BE2C (cell line): ENCODE results near the gene HCST.
A peak's percentile ranks its signal among the peaks of the same experiment; 100 is the strongest.

Source experiments
- DNase-seq: peaks from one replicate; pipeline ENCODE4 v3.0.0-alpha.2; 2020
- H3K27me3 ChIP-seq: fragments of 250-450 bp; sonication (Bioruptor Pico); 2 replicates; pipeline ENCODE4 v1.5.1; 2020; ENCODE audit warnings: mild to moderate bottlenecking
- H3K36me3 ChIP-seq: fragments of 250-450 bp; sonication (Bioruptor Pico); 2 replicates; pipeline ENCODE4 v1.5.1; 2020; ENCODE audit warnings: mild to moderate bottlenecking
- H3K4me1 ChIP-seq: fragments of 250-450 bp; sonication (Bioruptor Pico); 2 replicates; pipeline ENCODE4 v1.5.1; 2020
- H3K4me3 ChIP-seq: 2 replicates; pipeline ENCODE4 v1.5.1; 2011; ENCODE audit warnings: low read depth, low read length
- H3K9me3 ChIP-seq: fragments of 250-450 bp; sonication (Bioruptor Pico); 2 replicates; pipeline ENCODE4 v1.5.1; 2020
- TF ChIP-seq, protein P1 (sequence below): IDR thresholded peaks from 2 replicates; pipeline ENCODE4 v1.5.1; 2012; ENCODE audit warnings: mild to moderate bottlenecking, low read depth, low read length

The HCST gene

DNA sequence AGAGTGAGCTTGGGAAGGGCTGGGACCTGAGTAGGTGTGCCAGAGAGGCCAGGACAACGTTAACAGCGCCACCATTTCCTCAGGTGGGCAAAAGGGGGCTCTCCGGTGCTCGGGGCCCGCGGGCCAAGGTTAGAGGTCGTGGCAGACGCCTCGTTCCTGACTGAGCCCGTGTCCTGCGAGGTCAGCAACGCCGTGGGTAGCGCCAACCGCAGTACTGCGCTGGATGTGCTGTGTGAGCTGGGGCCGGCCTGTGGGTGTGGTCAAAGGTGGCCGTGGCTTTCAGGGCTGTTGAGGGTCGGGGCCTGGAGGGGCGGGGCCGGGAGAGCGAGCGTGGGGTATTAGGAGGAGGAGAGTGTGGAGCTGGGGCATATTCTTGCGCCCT is 41.9 kb upstream of the HCST start:
- H3K27me3 ChIP-seq, result no peaks in the 10 kb centered on the region

DNA sequence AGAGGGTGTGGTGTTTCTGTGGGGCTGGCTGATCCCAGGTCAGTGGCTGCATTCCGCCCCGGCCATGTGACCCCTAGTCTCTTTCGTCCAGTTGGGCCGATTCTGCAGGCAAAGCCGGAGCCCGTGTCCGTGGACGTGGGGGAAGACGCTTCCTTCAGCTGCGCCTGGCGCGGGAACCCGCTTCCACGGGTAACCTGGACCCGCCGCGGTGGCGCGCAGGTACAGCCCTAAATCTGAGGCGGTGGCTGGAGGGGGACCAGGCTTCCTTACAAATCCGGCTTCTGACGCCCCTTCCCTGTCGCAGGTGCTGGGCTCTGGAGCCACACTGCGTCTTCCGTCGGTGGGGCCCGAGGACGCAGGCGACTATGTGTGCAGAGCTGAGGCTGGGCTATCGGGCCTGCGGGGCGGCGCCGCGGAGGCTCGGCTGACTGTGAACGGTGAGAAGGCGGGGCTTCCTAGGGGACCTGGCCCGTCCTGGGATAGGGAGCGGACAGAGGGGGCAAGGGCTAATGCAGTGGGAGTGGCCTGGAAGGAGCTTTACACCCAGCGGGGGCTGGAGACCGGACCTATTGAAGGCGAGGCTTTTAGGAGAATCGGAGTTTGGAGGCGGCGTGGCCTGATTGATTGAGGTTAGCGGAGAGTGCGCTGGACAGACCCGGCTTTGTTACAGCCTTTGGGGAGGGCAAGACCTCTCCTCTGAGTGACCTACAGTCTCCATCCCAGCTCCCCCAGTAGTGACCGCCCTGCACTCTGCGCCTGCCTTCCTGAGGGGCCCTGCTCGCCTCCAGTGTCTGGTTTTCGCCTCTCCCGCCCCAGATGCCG is 41.3 kb upstream of the HCST start:
- Histone ChIP-seq H3K9me3 (no peaks in the 10 kb centered on the region), H3K4me1 (no peaks in the 10 kb centered on the region), H3K27me3 (no peaks in the 10 kb centered on the region), H3K36me3 (no peaks in the 10 kb centered on the region), H3K4me3 (no peak overlapping the region)
- TF ChIP-seq, protein P1, sequence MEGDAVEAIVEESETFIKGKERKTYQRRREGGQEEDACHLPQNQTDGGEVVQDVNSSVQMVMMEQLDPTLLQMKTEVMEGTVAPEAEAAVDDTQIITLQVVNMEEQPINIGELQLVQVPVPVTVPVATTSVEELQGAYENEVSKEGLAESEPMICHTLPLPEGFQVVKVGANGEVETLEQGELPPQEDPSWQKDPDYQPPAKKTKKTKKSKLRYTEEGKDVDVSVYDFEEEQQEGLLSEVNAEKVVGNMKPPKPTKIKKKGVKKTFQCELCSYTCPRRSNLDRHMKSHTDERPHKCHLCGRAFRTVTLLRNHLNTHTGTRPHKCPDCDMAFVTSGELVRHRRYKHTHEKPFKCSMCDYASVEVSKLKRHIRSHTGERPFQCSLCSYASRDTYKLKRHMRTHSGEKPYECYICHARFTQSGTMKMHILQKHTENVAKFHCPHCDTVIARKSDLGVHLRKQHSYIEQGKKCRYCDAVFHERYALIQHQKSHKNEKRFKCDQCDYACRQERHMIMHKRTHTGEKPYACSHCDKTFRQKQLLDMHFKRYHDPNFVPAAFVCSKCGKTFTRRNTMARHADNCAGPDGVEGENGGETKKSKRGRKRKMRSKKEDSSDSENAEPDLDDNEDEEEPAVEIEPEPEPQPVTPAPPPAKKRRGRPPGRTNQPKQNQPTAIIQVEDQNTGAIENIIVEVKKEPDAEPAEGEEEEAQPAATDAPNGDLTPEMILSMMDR, result no peak
- no peak for DNase-seq

More for the DNA sequence above, 41.9 kb upstream of the HCST start:
- Histone ChIP-seq H3K36me3 (no peaks in the 10 kb centered on the region), H3K4me3 (no peak overlapping the region), H3K4me1 (no peaks in the 10 kb centered on the region), H3K9me3 (no peaks in the 10 kb centered on the region)
- no peak for DNase-seq
- TF ChIP-seq, protein P1, result no peak

DNA sequence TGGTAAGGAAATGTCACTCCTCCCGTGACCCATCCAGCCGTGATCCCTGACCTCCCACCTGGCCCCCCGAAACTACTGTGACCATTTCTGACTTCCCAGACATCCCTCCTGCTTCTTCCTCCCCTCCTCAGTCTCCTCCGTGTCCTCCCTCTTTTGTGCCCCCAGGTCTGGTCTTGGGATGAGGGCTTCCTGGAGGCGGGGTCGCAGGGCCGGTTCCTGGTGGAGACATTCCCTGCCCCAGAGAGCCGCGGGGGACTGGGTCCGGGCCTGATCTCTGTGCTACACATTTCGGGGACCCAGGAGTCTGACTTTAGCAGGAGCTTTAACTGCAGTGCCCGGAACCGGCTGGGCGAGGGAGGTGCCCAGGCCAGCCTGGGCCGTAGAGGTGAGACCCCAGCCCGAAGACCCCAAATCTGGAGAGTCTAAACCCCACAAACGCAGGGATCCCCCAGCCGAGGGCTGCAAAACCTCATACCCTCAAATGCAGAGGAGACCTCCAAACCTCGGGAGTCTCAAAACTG is 40.6 kb upstream of the HCST start:
- Histone ChIP-seq H3K4me1 (no peaks in the 10 kb centered on the region), H3K27me3 (no peaks in the 10 kb centered on the region), H3K36me3 (no peaks in the 10 kb centered on the region), H3K9me3 (no peaks in the 10 kb centered on the region), H3K4me3 (no peak overlapping the region)
- TF ChIP-seq, protein P1, result no peak
- no peak for DNase-seq

DNA sequence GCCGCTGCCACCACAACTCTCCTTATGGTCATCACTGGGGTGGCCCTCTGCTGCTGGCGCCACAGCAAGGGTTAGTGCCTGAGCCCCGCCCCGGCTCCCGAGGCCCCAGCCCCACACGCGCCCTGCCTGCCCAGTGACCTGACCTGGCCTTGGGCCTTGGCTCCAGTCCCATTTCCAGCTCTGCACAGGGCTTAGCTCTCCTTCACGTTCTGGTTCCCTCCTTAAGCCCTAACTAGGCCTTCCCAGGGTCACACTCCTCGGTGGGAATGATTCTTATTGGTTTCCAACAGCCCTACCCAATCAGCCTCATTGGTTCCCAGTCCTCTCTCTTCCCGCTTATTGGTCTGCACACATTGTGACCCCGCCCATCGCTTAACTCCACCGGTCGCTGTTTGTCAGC is 39.8 kb upstream of the HCST start:
- no peak for DNase-seq
- no peaks in the 10 kb centered on the region for H3K36me3 ChIP-seq
- H3K27me3 ChIP-seq, result no peaks in the 10 kb centered on the region
- no peaks in the 10 kb centered on the region for H3K9me3 ChIP-seq
- TF ChIP-seq, protein P1, result no peak
- no peaks in the 10 kb centered on the region for H3K4me1 ChIP-seq
- H3K4me3 ChIP-seq, result no peak overlapping the region

DNA sequence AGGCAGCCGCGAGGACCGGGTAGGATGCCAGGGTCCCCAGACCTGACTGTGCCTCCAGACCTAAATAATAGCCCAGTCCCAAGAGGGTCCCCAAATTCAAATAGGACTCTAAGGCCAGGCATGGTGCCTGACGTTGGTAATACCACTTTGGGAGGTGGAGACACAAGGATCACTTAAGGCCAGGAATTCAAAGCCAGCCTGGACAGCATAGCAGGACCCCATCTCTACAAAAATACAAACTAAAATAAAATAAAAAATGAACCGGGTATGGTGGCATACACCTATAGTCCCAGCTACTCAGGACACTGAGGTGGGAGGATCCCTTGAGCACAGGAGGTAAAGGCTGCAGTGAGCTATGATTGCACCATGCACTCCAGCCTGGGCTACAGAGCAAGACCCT is 39.3 kb upstream of the HCST start:
- no peaks in the 10 kb centered on the region for H3K36me3 ChIP-seq
- H3K9me3 ChIP-seq, result no peaks in the 10 kb centered on the region
- no peak overlapping the region for H3K4me3 ChIP-seq
- TF ChIP-seq, protein P1, result no peak
- H3K4me1 ChIP-seq, result peaks cover 2% of the 10 kb centered on the region; the same call in 1 of the 2 replicates
- no peak for DNase-seq
- no peaks in the 10 kb centered on the region for H3K27me3 ChIP-seq

DNA sequence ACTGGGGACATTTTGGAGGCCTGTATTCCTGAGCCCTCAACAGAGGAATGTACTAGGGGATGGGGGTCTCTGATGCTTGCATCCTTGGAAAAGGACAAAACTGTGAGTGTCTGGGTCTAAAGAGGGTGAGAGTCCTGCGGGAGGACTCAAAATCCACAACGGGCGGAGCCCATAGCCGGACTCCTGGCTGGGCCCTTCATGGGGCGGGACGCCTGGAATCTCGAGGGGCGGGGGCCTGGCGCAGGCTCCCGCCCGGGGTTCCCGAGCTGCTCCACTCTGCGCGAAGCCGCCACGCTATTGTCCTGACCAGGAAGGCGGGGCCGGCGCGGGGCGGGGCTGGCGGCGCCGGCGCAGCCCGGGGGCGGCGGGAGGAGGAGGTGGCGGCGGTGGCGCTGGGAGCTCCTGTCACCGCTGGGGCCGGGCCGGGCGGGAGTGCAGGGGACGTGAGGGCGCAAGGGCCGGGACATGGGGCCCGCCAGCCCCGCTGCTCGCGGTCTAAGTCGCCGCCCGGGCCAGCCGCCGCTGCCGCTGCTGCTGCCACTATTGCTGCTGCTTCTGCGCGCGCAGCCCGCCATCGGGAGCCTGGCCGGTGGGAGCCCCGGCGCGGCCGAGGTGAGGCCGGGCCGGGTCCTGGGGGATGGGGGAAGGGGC is 34.0 kb upstream of the HCST start, which contains the start of gene APLP1:
APLP1 (plus strand) TSS at position 403 of the 651 bp plus-strand sequence; CDS start at position 466, 63 bp downstream.
- peaks cover 8% of the 10 kb centered on the region for H3K4me1 ChIP-seq
- H3K36me3 ChIP-seq, result peaks cover 3% of the 10 kb centered on the region; the same call in 1 of the 2 replicates
- no peaks in the 10 kb centered on the region for H3K9me3 ChIP-seq
- peak; percentile 90 for DNase-seq
- H3K4me3 ChIP-seq, result peak within 1 kb of the TSS; percentile 64
- TF ChIP-seq, protein P1, result no peak
- H3K27me3 ChIP-seq, result no peaks in the 10 kb centered on the region
